H1 (cell line): ENCODE measurements around the gene MARCKS. TPM values are rescaled to one million over a fixed set of nuclear protein-coding genes. Genes with fewer than 3 reads are reported as not detected.

ENCODE experiments used
- CTCF ChIA-PET: fragments of 300-600 bp; sonication (Branson Sonifier 250); formaldehyde crosslinking; loops from one replicate; lab custom pipeline; 2021; ENCODE audit not compliant: partially characterized antibody; lab: Charles Lee
- POLR2A ChIA-PET: fragments of 300-600 bp; sonication (Branson Sonifier 250); formaldehyde crosslinking; loops from one replicate; lab custom pipeline; 2021; ENCODE audit warnings: inconsistent platforms; ENCODE audit not compliant: partially characterized antibody; lab: Charles Lee
- DNase-seq, 2 experiments: peaks; one replicate each; pipeline versions ENCODE4 v3.0.0 to v3.0.0-alpha.2; 2010 to 2022; ENCODE audit warnings: low spot score in 2 of 2, low read depth in 1 of 2, mixed read lengths in 1 of 2
- FAIRE-seq: peaks from 2 replicates; lab custom pipeline; 2011; peaks lifted over from hg19 to GRCh38; lab: Jason Lieb, UNC
- H2AFZ ChIP-seq: 2 replicates; pipeline ENCODE4 v1.8.1; 2012; ENCODE audit warnings: low read length, inconsistent platforms
- H2AK5ac ChIP-seq: 2 replicates; pipeline ENCODE4 v1.6.1; 2013; ENCODE audit warnings: low read depth, low read length
- H2BK120ac ChIP-seq: replicated peaks from 2 replicates; pipeline ENCODE3; 2013; ENCODE audit warnings: low read depth, low read length, inconsistent platforms
- H2BK12ac ChIP-seq: 2 replicates; pipeline ENCODE4 v1.6.1; 2013; ENCODE audit warnings: low read depth, low read length
- H2BK15ac ChIP-seq: 2 replicates; pipeline ENCODE4 v1.6.1; 2013; ENCODE audit warnings: low read length
- H2BK20ac ChIP-seq: 2 replicates; pipeline ENCODE4 v1.6.1; 2013; ENCODE audit warnings: low read length
- H2BK5ac ChIP-seq: 2 replicates; pipeline ENCODE4 v1.6.1; 2013; ENCODE audit warnings: low read depth, low read length
- H3K14ac ChIP-seq: 2 replicates; pipeline ENCODE4 v1.6.1; 2013; ENCODE audit warnings: inconsistent platforms; ENCODE audit not compliant: insufficient read length
- H3K18ac ChIP-seq: 2 replicates; pipeline ENCODE4 v1.6.1; 2013; ENCODE audit warnings: low read length; ENCODE audit errors: extremely low read depth
- H3K23ac ChIP-seq: 2 replicates; pipeline ENCODE4 v1.6.1; 2013; ENCODE audit warnings: inconsistent platforms; ENCODE audit not compliant: insufficient read length
- H3K23me2 ChIP-seq: 2 replicates; pipeline ENCODE4 v1.6.1; 2013; ENCODE audit warnings: low read depth, low read length
- H3K27ac ChIP-seq: 2 replicates; pipeline ENCODE4 v1.6.1; 2011; ENCODE audit warnings: low read depth, low read length, inconsistent platforms
- H3K27me3 ChIP-seq, 4 experiments: replicated peaks in 1 of 4; 1 replicate in 1 of 4; 2 replicates in 3 of 4; pipeline versions ENCODE4 v1.6.1 to v1.8.1; 2011 to 2013; ENCODE audit warnings: low read length in 3 of 4, mild to moderate bottlenecking in 3 of 4, inconsistent platforms in 2 of 4, mixed read lengths in 2 of 4, moderate library complexity in 1 of 4; ENCODE audit not compliant: control insufficient read depth in 3 of 4, insufficient read depth in 3 of 4; ENCODE audit errors: extremely low read depth in 1 of 4
- H3K36me3 ChIP-seq, 4 experiments: 2 replicates each; pipeline versions ENCODE4 v1.6.1 to v1.8.1; 2011 to 2013; ENCODE audit warnings: mild to moderate bottlenecking in 4 of 4, low read length in 3 of 4, moderate library complexity in 2 of 4, control low read depth in 1 of 4, inconsistent platforms in 1 of 4; ENCODE audit not compliant: insufficient read depth in 4 of 4, control insufficient read depth in 2 of 4
- H3K4ac ChIP-seq: replicated peaks from 2 replicates; pipeline ENCODE3; 2013; ENCODE audit warnings: low read length, low read depth, mixed read lengths, inconsistent platforms; ENCODE audit not compliant: insufficient read length
- H3K4me1 ChIP-seq, 4 experiments: replicated peaks in 1 of 4; 1 replicate in 1 of 4; 2 replicates in 3 of 4; pipeline versions ENCODE4 v1.6.1 to v1.8.1; 2011 to 2013; ENCODE audit warnings: low read length in 3 of 4, inconsistent platforms in 2 of 4, mixed read lengths in 1 of 4; ENCODE audit not compliant: insufficient read depth in 4 of 4, control insufficient read depth in 3 of 4
- H3K4me2 ChIP-seq, 2 experiments: 2 replicates each; pipeline versions ENCODE4 v1.6.1 to v1.8.1; 2011 to 2013; ENCODE audit warnings: low read depth in 2 of 2, low read length in 2 of 2, control low read depth in 1 of 2, inconsistent platforms in 1 of 2, mild to moderate bottlenecking in 1 of 2; ENCODE audit not compliant: insufficient read depth in 1 of 2
- H3K4me3 ChIP-seq, 4 experiments: fragments of 200-600, 300-600 bp in 1 of 4; sonication (generic), shearing (Covaris generic), sonication (Bioruptor Twin) in 1 of 4; 2 replicates each; pipeline versions ENCODE4 v1.5.1 to v1.8.1; 2011 to 2016; ENCODE audit warnings: low read length in 4 of 4, low read depth in 3 of 4, control low read depth in 2 of 4, inconsistent platforms in 2 of 4, mild to moderate bottlenecking in 2 of 4, mixed read lengths in 1 of 4, moderate library complexity in 1 of 4; ENCODE audit not compliant: insufficient read depth in 2 of 4; ENCODE audit errors: extremely low read depth in 1 of 4
- H3K56ac ChIP-seq: replicated peaks from 2 replicates; pipeline ENCODE3; 2013; ENCODE audit warnings: low read depth, mild to moderate bottlenecking, mixed read lengths, low read length, inconsistent platforms; ENCODE audit not compliant: insufficient read length
- H3K79me1 ChIP-seq: 2 replicates; pipeline ENCODE4 v1.6.1; 2013; ENCODE audit warnings: low read depth, low read length, control low read depth
- H3K79me2 ChIP-seq, 2 experiments: 2 replicates each; pipeline versions ENCODE4 v1.6.1 to v1.8.1; 2012 to 2013; ENCODE audit warnings: low read length in 2 of 2, mild to moderate bottlenecking in 2 of 2, inconsistent platforms in 1 of 2; ENCODE audit not compliant: insufficient read depth in 2 of 2, control insufficient read depth in 1 of 2
- H3K9ac ChIP-seq, 4 experiments: replicated peaks in 1 of 4; 1 replicate in 1 of 4; 2 replicates in 3 of 4; pipeline versions ENCODE4 v1.6.1 to v1.8.1; 2011 to 2013; ENCODE audit warnings: low read depth in 3 of 4, low read length in 3 of 4, control low read depth in 2 of 4, mild to moderate bottlenecking in 2 of 4, moderate library complexity in 2 of 4, inconsistent platforms in 1 of 4; ENCODE audit errors: extremely low read depth in 1 of 4
- H3K9me3 ChIP-seq, 2 experiments: 2 replicates each; pipeline versions ENCODE4 v1.6.1 to v1.8.1; 2012 to 2013; ENCODE audit warnings: mild to moderate bottlenecking in 2 of 2, moderate library complexity in 2 of 2, control low read depth in 1 of 2, inconsistent platforms in 1 of 2, low read depth in 1 of 2, low read length in 1 of 2, mixed read lengths in 1 of 2; ENCODE audit not compliant: insufficient read depth in 2 of 2
- H4K20me1 ChIP-seq, 2 experiments: replicated peaks in 1 of 2; 2 replicates each; pipeline versions ENCODE3 to v1.8.1; 2011 to 2013; ENCODE audit warnings: inconsistent platforms in 2 of 2, low read length in 2 of 2, mild to moderate bottlenecking in 1 of 2; ENCODE audit not compliant: insufficient read depth in 2 of 2, control insufficient read depth in 1 of 2
- H4K5ac ChIP-seq: 2 replicates; pipeline ENCODE4 v1.6.1; 2013; ENCODE audit warnings: low read length, low read depth, mixed read lengths, inconsistent platforms; ENCODE audit not compliant: insufficient read length
- H4K8ac ChIP-seq: 2 replicates; pipeline ENCODE4 v1.8.0; 2013; ENCODE audit warnings: mild to moderate bottlenecking, moderate library complexity, low read length, inconsistent platforms; ENCODE audit not compliant: insufficient read depth; ENCODE audit errors: extremely low read depth
- H4K91ac ChIP-seq: replicated peaks from 2 replicates; pipeline ENCODE3; 2013; ENCODE audit warnings: low read length, mixed read lengths, inconsistent platforms; ENCODE audit not compliant: insufficient read length
- BACH1 ChIP-seq: IDR thresholded peaks from 2 replicates; pipeline ENCODE4 v1.6.1; 2012; ENCODE audit warnings: low read length, improper control_type of control experiment
- CBX5 ChIP-seq: fragments of 300-800, 300-1000 bp; sonication (generic); IDR thresholded peaks from 2 replicates; pipeline ENCODE4 v1.7.1; 2016; ENCODE audit warnings: antibody characterized with exemption, low read length, low read depth
- CEBPB ChIP-seq: IDR thresholded peaks from 2 replicates; pipeline ENCODE4 v1.6.1; 2012; ENCODE audit warnings: low read depth, low read length
- CREB1 ChIP-seq: IDR thresholded peaks from 2 replicates; pipeline ENCODE4 v1.6.1; 2012; ENCODE audit warnings: inconsistent platforms
- EZH2 ChIP-seq: fragments of 200-600 bp; sonication (generic); IDR thresholded peaks from 2 replicates; pipeline ENCODE4 v1.7.1; 2012; ENCODE audit warnings: low read depth, mild to moderate bottlenecking, moderate library complexity, low read length, inconsistent platforms; ENCODE audit not compliant: severe bottlenecking
- HDAC2 ChIP-seq, 2 experiments: fragments of 300-600 bp in 1 of 2; sonication (generic) in 1 of 2; IDR thresholded peaks; 2 replicates each; pipeline ENCODE4 v1.6.1; 2011 to 2012; ENCODE audit warnings: low read depth in 2 of 2, low read length in 2 of 2, mild to moderate bottlenecking in 2 of 2, moderate library complexity in 2 of 2, borderline replicate concordance in 1 of 2, inconsistent platforms in 1 of 2
- JUN ChIP-seq: IDR thresholded peaks from 2 replicates; pipeline ENCODE4 v1.6.1; 2011; ENCODE audit warnings: low read depth, mild to moderate bottlenecking, improper control_type of control experiment, low read length
- KDM1A ChIP-seq: fragments of 200-600, 300-600 bp; sonication (generic); IDR thresholded peaks from 2 replicates; pipeline ENCODE4 v1.7.1; 2016; ENCODE audit warnings: mild to moderate bottlenecking, low read length, borderline replicate concordance
- NANOG ChIP-seq: IDR thresholded peaks from 2 replicates; pipeline ENCODE4 v1.6.1; 2011; ENCODE audit warnings: low read length, low read depth, mild to moderate bottlenecking, inconsistent platforms; ENCODE audit not compliant: insufficient read depth, poor library complexity, severe bottlenecking
- POLR2A ChIP-seq, 2 experiments: IDR thresholded peaks; 1 replicate in 1 of 2; 2 replicates in 1 of 2; pipeline ENCODE4 v1.6.1; 2011; ENCODE audit warnings: low read depth in 2 of 2, low read length in 2 of 2, mild to moderate bottlenecking in 2 of 2; ENCODE audit errors: control extremely low read depth in 1 of 2
- TAF7 ChIP-seq: optimal IDR thresholded peaks from 2 replicates; pipeline ENCODE3; 2011; ENCODE audit warnings: low read depth, mild to moderate bottlenecking, inconsistent platforms, low read length, moderate library complexity, borderline replicate concordance
- YY1 ChIP-seq: IDR thresholded peaks from 2 replicates; pipeline ENCODE4 v1.6.1; 2011; ENCODE audit warnings: low read depth, mild to moderate bottlenecking, low read length
- WGBS, 2 experiments: shearing (Covaris generic) in 1 of 2; methylation state at CpG; one replicate each; pipeline versions ENCODE4 v1.1.6 to v1.1.7; 2013 to 2015; ENCODE audit warnings: low lambda C conversion rate in 2 of 2, mixed read lengths in 2 of 2, inconsistent platforms in 1 of 2, low coverage in 1 of 2, missing lambda C conversion rate in 1 of 2; ENCODE audit not compliant: insufficient replicate concordance in 2 of 2, insufficient coverage in 1 of 2, insufficient read length in 1 of 2; ENCODE audit errors: extremely low coverage in 1 of 2, missing lambda C conversion rate in 1 of 2; 5-methylcytosine and 5-hydroxymethylcytosine counted together
- polyA plus RNA-seq, 7 experiments: library from polyadenylated mRNA; depleted of rRNA in 3 of 7; stranded (reverse) in 5 of 7; unstranded in 2 of 7; fragments of >200 nt in 5 of 7; fragments of 200-250 nt in 2 of 7; gene quantifications; 1 replicate in 5 of 7; 2 replicates in 1 of 7; 4 replicates in 1 of 7; pipeline versions ENCODE4 v1.2.1 to v1.2.3, GENCODE V29; 2011 to 2013; ENCODE audit warnings: missing spikeins in 2 of 7, mixed read lengths in 2 of 7
- total RNA-seq: library from RNA; stranded (reverse); fragmentation: NEBNext Ultra II Directional; extraction: Animal tissue kit (Norgen Biotek cat#: 25700); gene quantifications from 2 replicates; pipeline ENCODE4 v1.2.1, GENCODE V29; 2021
- TF ChIP-seq, protein P1 (sequence below): IDR thresholded peaks from 2 replicates; pipeline ENCODE4 v1.6.1; 2011; ENCODE audit warnings: low read depth, mild to moderate bottlenecking, low read length; ENCODE audit not compliant: insufficient read depth

Gene MARCKS
- total and polyA plus RNA-seq, 2 of the 8 experiments (the other 6 are each of a cell fraction or from before 2014, with no cell fraction given), result 26.6 to 111 TPM

- Histone ChIP-seq H4K91ac (no peak overlapping the region), H3K4ac (no peak overlapping the region), H3K18ac (no peak overlapping the region), H2BK15ac (no peak overlapping the region), H2BK5ac (no peak overlapping the region), H3K56ac (no peak overlapping the region), H3K23me2 (no peaks in the 10 kb centered on the region), H3K23ac (no peak overlapping the region), H4K5ac (no peak overlapping the region), H3K79me2 (no peaks in the 10 kb centered on the region), H3K4me2 (no peak overlapping the region), H3K9me3 (no peaks in the 10 kb centered on the region), H3K4me1 (no peaks in the 10 kb centered on the region), H3K36me3 (no peaks in the 10 kb centered on the region), H3K4me3 (no peak overlapping the region), H2AK5ac (no peak overlapping the region), H3K27ac (no peak overlapping the region), H3K14ac (no peak overlapping the region), H2BK12ac (no peak overlapping the region), H2BK120ac (no peak overlapping the region), H2BK20ac (no peak overlapping the region), H3K79me1 (no peaks in the 10 kb centered on the region), H3K9ac (no peak overlapping the region), H3K27me3 (peaks cover 0 to 1% (median 0%) of the 10 kb centered on the region in 4 experiments; a peak in 2 of 7 replicates), H4K20me1 (no peaks in the 10 kb centered on the region), H2AFZ (no peak overlapping the region), H4K8ac (no peak overlapping the region)
- CTCF ChIA-PET, result no interaction called here
- DNase-seq, result no peak
- TF ChIP-seq EZH2 (no peak), BACH1 (no peak), HDAC2 (IDR thresholded peaks at IDR 0.05; ENCODE audit: borderline replicate concordance in 1 of 2, low read depth in 2 of 2, low read length in 2 of 2) (no peak), NANOG (no peak), KDM1A (no peak), YY1 (no peak), POLR2A (IDR thresholded peaks at IDR 0.05; ENCODE audit: control extremely low read depth in 1 of 2, low read depth in 2 of 2, low read length in 2 of 2) (no peak), CEBPB (no peak), CBX5 (no peak), CREB1 (no peak), TAF7 (no peak), JUN (no peak)
- TF ChIP-seq, protein P1, sequence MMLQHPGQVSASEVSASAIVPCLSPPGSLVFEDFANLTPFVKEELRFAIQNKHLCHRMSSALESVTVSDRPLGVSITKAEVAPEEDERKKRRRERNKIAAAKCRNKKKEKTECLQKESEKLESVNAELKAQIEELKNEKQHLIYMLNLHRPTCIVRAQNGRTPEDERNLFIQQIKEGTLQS, result no peak
- POLR2A ChIA-PET, result no interaction called here
- WGBS, 2 experiments, result 89% methylated on average over 2 of the region's 2 CpGs; no CpG with 5 or more reads in 1 of the 2 experiments
- no peak for FAIRE-seq
These were observed 32.7 kb upstream of the MARCKS start for GRCh38 chr6:113824411-113824810.
